B cell (primary cell): Measurements from ENCODE around the gene MPPED2.

ENCODE experiments used
- EZH2 ChIP-seq: IDR thresholded peaks from 2 replicates; pipeline ENCODE4 v1.6.1; 2012; ENCODE audit warnings: borderline replicate concordance, low read depth, mild to moderate bottlenecking, moderate library complexity, low read length; ENCODE audit not compliant: insufficient read depth, poor library complexity, severe bottlenecking
- TF ChIP-seq, protein P1 (sequence below): fragments of 200-600 bp; IDR thresholded peaks from one replicate; pipeline ENCODE4 v1.8.0; 2022; ENCODE audit warnings: antibody characterized with exemption, mild to moderate bottlenecking

DNA sequence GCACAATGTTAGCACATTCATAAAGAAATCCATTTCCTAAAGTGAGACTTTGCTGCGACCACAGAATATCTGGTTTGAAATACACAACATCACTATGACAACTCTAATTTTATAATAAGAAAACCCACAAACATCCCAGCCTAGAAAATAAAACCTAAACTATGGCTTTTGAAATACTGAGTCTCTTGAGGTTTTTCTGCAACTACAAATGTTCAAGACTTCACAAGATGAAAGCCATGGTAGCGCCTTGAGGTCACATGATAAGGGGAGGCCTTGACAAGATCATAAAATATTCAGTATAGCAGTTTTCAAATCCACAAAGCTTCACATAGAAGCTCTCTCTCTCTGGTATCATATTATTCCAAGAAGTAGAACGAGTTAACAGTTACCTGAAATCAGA is 126.8 kb downstream of the MPPED2 start:
- TF ChIP-seq, protein P1, sequence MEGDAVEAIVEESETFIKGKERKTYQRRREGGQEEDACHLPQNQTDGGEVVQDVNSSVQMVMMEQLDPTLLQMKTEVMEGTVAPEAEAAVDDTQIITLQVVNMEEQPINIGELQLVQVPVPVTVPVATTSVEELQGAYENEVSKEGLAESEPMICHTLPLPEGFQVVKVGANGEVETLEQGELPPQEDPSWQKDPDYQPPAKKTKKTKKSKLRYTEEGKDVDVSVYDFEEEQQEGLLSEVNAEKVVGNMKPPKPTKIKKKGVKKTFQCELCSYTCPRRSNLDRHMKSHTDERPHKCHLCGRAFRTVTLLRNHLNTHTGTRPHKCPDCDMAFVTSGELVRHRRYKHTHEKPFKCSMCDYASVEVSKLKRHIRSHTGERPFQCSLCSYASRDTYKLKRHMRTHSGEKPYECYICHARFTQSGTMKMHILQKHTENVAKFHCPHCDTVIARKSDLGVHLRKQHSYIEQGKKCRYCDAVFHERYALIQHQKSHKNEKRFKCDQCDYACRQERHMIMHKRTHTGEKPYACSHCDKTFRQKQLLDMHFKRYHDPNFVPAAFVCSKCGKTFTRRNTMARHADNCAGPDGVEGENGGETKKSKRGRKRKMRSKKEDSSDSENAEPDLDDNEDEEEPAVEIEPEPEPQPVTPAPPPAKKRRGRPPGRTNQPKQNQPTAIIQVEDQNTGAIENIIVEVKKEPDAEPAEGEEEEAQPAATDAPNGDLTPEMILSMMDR, result no peak
- TF ChIP-seq EZH2, result no peak
